Gastrocnemius medialis (tissue), 4 donors: ENCODE results near the gene RPL19. TPM values are rescaled to one million over a fixed set of nuclear protein-coding genes. Genes with fewer than 3 reads are reported as not detected.

Experiments
- ATAC-seq, 2 donors: fragments of 150-250 bp; one replicate each; pipeline ENCODE4 v1.9.1; 2016
- DNase-seq, 2 donors: peaks; one replicate each; pipeline ENCODE4 v3.0.0-alpha.2; 2019
- H3K27ac ChIP-seq, 4 donors: fragments of 200-600 bp; sonication (generic); 1 replicate in 1 of 4; 2 replicates in 3 of 4; pipeline ENCODE4 v1.5.1; 2016 to 2018; ENCODE audit warnings: mild to moderate bottlenecking in 2 of 4, moderate library complexity in 1 of 4
- H3K27me3 ChIP-seq, 3 donors: fragments of 200-600 bp; sonication (generic) in 2 of 3; 1 replicate in 1 of 3; 2 replicates in 2 of 3; pipeline versions ENCODE4 v1.5.1 to v1.6.0; 2016 to 2019; ENCODE audit warnings: mild to moderate bottlenecking in 1 of 3, moderate library complexity in 1 of 3
- H3K36me3 ChIP-seq, 2 donors: fragments of 200-600 bp; sonication (generic) in 1 of 2; one replicate each; pipeline ENCODE4 v1.5.1; 2017 to 2018
- H3K4me1 ChIP-seq, 2 donors: fragments of 200-600 bp; sonication (generic) in 1 of 2; one replicate each; pipeline ENCODE4 v1.5.1; 2016 to 2017; ENCODE audit warnings: mild to moderate bottlenecking in 2 of 2
- H3K4me3 ChIP-seq, 4 donors: fragments of 200-600 bp; sonication (generic) in 3 of 4; 1 replicate in 1 of 4; 2 replicates in 3 of 4; pipeline ENCODE4 v1.5.1; 2016 to 2019; ENCODE audit warnings: mild to moderate bottlenecking in 2 of 4
- H3K9me3 ChIP-seq, 3 donors: fragments of 200-600 bp; sonication (generic) in 2 of 3; 1 replicate in 1 of 3; 2 replicates in 2 of 3; pipeline ENCODE4 v1.5.1; 2016 to 2019
- POLR2A ChIP-seq, 2 donors: fragments of 450-650 bp; IDR thresholded peaks; one replicate each; pipeline ENCODE4 v1.6.1; 2017; ENCODE audit warnings: antibody characterized with exemption in 2 of 2, mild to moderate bottlenecking in 2 of 2, moderate library complexity in 2 of 2
- in situ Hi-C, 4 donors: fragments of 200-750 bp; cut with MboI; loops; one replicate each; pipeline versions ENCODE4 v1.15.0 to v1.8.0; 2017; ENCODE audit warnings: low sequenced_read_pairs in 4 of 4
- intact Hi-C: fragments of 100-400 bp; cut with DNase I; formaldehyde crosslinking; loops from one replicate; pipeline ENCODE4 v1.15.1; 2023; ENCODE audit warnings: low total_unique reads
- total RNA-seq, 4 donors: library from RNA; depleted of rRNA; stranded (reverse); fragments of >200 nt; gene quantifications; one replicate each; pipeline versions ENCODE4 v1.1.0 to v1.2.3, GENCODE V29; 2016
- TF ChIP-seq, protein P1 (sequence below), 5 experiments: fragments of 450-650 bp in 3 of 5; fragments of 200-600 bp in 2 of 5; sonication (generic) in 2 of 5; IDR thresholded peaks in 4 of 5; conservative IDR thresholded peaks in 1 of 5; 1 replicate in 4 of 5; 2 replicates in 1 of 5; pipeline ENCODE4 v1.5.1; 2016 to 2019; ENCODE audit warnings: antibody characterized with exemption in 5 of 5, mild to moderate bottlenecking in 3 of 5, moderate library complexity in 3 of 5

Gene RPL19
- total RNA-seq, 4 donors from 2014 or later, result 1,960 to 2,584 (median 2,358) TPM

DNA sequence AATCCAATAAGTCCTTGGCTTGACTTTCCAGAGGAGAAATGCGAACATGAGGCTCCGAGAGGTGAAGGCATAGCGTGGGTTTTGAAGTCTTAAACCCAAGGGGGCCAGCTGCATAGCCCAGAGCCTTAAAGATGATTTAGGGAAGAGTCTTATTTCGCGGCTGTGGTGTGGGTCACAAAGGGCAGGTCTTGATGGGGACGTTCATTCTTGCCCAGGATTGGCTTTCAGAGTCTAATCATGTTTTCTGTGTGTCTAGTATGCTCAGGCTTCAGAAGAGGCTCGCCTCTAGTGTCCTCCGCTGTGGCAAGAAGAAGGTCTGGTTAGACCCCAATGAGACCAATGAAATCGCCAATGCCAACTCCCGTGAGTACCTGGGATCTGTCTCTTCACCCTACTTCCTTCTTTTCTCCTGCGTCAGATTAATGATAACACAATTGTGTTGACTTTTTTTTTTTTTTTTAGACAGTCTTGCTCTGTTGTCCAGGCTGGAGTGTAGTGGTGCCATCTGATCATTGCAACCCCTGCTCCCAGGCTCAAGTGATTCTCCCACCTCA is 951 bp downstream of the RPL19 start:
- DNase-seq, result no peak
- H3K27ac ChIP-seq, result peak overlapping the region; percentile 87 to 99 (median 94)
- in situ Hi-C loops (no loop called here), intact Hi-C loops (no loop called here)
- ATAC-seq, result no peak
- no peaks in the 10 kb centered on the region for H3K27me3 ChIP-seq
- peaks cover 0 to 42% of the 10 kb centered on the region in 2 donors for H3K36me3 ChIP-seq
- TF ChIP-seq, protein P1, sequence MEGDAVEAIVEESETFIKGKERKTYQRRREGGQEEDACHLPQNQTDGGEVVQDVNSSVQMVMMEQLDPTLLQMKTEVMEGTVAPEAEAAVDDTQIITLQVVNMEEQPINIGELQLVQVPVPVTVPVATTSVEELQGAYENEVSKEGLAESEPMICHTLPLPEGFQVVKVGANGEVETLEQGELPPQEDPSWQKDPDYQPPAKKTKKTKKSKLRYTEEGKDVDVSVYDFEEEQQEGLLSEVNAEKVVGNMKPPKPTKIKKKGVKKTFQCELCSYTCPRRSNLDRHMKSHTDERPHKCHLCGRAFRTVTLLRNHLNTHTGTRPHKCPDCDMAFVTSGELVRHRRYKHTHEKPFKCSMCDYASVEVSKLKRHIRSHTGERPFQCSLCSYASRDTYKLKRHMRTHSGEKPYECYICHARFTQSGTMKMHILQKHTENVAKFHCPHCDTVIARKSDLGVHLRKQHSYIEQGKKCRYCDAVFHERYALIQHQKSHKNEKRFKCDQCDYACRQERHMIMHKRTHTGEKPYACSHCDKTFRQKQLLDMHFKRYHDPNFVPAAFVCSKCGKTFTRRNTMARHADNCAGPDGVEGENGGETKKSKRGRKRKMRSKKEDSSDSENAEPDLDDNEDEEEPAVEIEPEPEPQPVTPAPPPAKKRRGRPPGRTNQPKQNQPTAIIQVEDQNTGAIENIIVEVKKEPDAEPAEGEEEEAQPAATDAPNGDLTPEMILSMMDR (IDR thresholded peaks at IDR 0.05 in 4 of 5, conservative IDR thresholded peaks at IDR 0.05 in 1 of 5), result no peak
- TF ChIP-seq POLR2A (IDR thresholded peaks at IDR 0.05), result no peak
- peak overlapping the region; percentile 79 to 94 (median 84) for H3K4me3 ChIP-seq
- H3K9me3 ChIP-seq, result no peaks in the 10 kb centered on the region
- peaks cover 31 to 32% of the 10 kb centered on the region in 2 donors for H3K4me1 ChIP-seq

GRCh38 chr17:39204245-39204644 is 4.2 kb downstream of the RPL19 start:
- Histone ChIP-seq H3K4me1 (peaks cover 27 to 30% of the 10 kb centered on the region in 2 donors), H3K27ac (peak overlapping the region in 1 of 4 donors; percentile 24), H3K4me3 (no peak overlapping the region), H3K27me3 (no peaks in the 10 kb centered on the region), H3K9me3 (no peaks in the 10 kb centered on the region), H3K36me3 (peaks cover 0 to 42% of the 10 kb centered on the region in 2 donors)
- in situ Hi-C loops, result no loop called here
- intact Hi-C loops, result no loop called here
- ATAC-seq (no peak), DNase-seq (no peak)
- TF ChIP-seq, protein P1 (IDR thresholded peaks at IDR 0.05 in 4 of 5, conservative IDR thresholded peaks at IDR 0.05 in 1 of 5), result no peak
- TF ChIP-seq POLR2A (IDR thresholded peaks at IDR 0.05), result no peak

DNA sequence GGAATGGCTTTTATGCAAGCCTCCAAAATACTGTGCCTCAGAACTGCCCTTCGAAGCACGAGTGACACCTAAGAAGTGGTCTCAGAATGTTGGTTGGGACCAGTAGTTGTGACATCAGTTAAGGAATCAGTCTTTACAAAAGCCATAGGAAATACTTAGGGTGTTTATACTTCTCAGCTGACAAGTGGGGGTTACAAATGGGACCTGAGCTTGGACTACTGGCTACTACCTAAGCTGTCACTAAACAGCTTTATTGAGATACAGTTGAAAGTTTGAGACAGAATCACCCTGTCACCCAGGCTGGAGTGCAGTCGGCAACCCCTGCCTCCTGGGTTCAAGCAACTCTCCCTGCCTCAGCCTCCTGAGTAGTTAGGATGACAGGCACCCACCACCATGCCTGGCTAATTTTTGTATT is 5.0 kb downstream of the RPL19 start:
- intact Hi-C loops (no loop called here), in situ Hi-C loops (loop anchor here in 3 of 4 donors (5.0 kb wide), 2 partner anchors 37 to 42 kb away; no protein-coding TSS in a partner anchor)
- Histone ChIP-seq H3K4me1 (peaks cover 32 to 34% of the 10 kb centered on the region in 2 donors), H3K27ac (peak overlapping the region in 1 of 4 donors; percentile 9), H3K4me3 (no peak overlapping the region), H3K36me3 (peaks cover 0 to 42% of the 10 kb centered on the region in 2 donors), H3K9me3 (no peaks in the 10 kb centered on the region), H3K27me3 (no peaks in the 10 kb centered on the region)
- no peak for DNase-seq
- ATAC-seq, result no peak
- no peak for TF ChIP-seq POLR2A (IDR thresholded peaks at IDR 0.05)
- TF ChIP-seq, protein P1 (IDR thresholded peaks at IDR 0.05 in 4 of 5, conservative IDR thresholded peaks at IDR 0.05 in 1 of 5), result no peak

GRCh38 chr17:39208136-39208535 is 8.1 kb downstream of the RPL19 start:
- peaks cover 0 to 20% of the 10 kb centered on the region in 2 donors for H3K36me3 ChIP-seq
- TF ChIP-seq POLR2A (IDR thresholded peaks at IDR 0.05), result no peak
- TF ChIP-seq, protein P1 (IDR thresholded peaks at IDR 0.05 in 4 of 5, conservative IDR thresholded peaks at IDR 0.05 in 1 of 5), result no peak
- DNase-seq (no peak), ATAC-seq (no peak)
- H3K27ac ChIP-seq, result peak overlapping the region; percentile 86 to 94 (median 88)
- in situ Hi-C loops, result loop anchor here in 3 of 4 donors (5.0 kb wide), 2 partner anchors 34 to 39 kb away; no protein-coding TSS in a partner anchor
- no peaks in the 10 kb centered on the region for H3K9me3 ChIP-seq
- peaks cover 21 to 27% of the 10 kb centered on the region in 2 donors for H3K4me1 ChIP-seq
- no peaks in the 10 kb centered on the region for H3K27me3 ChIP-seq
- no peak overlapping the region for H3K4me3 ChIP-seq
- intact Hi-C loops, result no loop called here
